Ishikawa (cell line): Measurements from ENCODE around the gene SPATA2L.

Experiments used
- CEBPB ChIP-seq: IDR thresholded peaks from 2 replicates; pipeline ENCODE4 v1.6.1; 2012
- CREB1 ChIP-seq: IDR thresholded peaks from 2 replicates; pipeline ENCODE4 v1.6.1; 2012; ENCODE audit warnings: low read depth
- EP300 ChIP-seq: IDR thresholded peaks from 2 replicates; pipeline ENCODE4 v1.6.1; 2012; ENCODE audit warnings: borderline replicate concordance
- RAD21 ChIP-seq: IDR thresholded peaks from 2 replicates; pipeline ENCODE4 v1.6.1; 2012; ENCODE audit warnings: low read depth
- TAF1 ChIP-seq: IDR thresholded peaks from 2 replicates; pipeline ENCODE4 v1.6.1; 2012; ENCODE audit warnings: low read depth, mild to moderate bottlenecking
- TCF12 ChIP-seq: IDR thresholded peaks from 2 replicates; pipeline ENCODE4 v1.6.1; 2012; ENCODE audit warnings: low read depth
- USF1 ChIP-seq: IDR thresholded peaks from 2 replicates; pipeline ENCODE4 v1.6.1; 2012

GRCh38 chr16:89707695-89708094, 6.2 kb upstream of the SPATA2L start:
- no peak for TF ChIP-seq USF1
- TF ChIP-seq TCF12, result no peak
- TF ChIP-seq RAD21, result no peak
- no peak for TF ChIP-seq EP300
- TF ChIP-seq TAF1, result no peak
- TF ChIP-seq CREB1, result no peak
- no peak for TF ChIP-seq CEBPB
